NOMO-1 treated with dmso at 0.1 percent for 144 hours (cell line): Measurements from ENCODE around the gene ULK2.
"Not testable (repeated sequence)": the region's sequence is repeated elsewhere in the genome, so short reads cannot be mapped to it uniquely, and the experiment has no call there.

Experiments
- DNase-seq: peaks from one replicate; lab custom pipeline; 2025; ENCODE audit not compliant: unreplicated experiment; lab: John Stamatoyannopoulos, UW

Gene ULK2

GRCh38 chr17:19768046-19768782 is 99.5 kb downstream of the ULK2 start:
- DNase-seq = no peak

DNA sequence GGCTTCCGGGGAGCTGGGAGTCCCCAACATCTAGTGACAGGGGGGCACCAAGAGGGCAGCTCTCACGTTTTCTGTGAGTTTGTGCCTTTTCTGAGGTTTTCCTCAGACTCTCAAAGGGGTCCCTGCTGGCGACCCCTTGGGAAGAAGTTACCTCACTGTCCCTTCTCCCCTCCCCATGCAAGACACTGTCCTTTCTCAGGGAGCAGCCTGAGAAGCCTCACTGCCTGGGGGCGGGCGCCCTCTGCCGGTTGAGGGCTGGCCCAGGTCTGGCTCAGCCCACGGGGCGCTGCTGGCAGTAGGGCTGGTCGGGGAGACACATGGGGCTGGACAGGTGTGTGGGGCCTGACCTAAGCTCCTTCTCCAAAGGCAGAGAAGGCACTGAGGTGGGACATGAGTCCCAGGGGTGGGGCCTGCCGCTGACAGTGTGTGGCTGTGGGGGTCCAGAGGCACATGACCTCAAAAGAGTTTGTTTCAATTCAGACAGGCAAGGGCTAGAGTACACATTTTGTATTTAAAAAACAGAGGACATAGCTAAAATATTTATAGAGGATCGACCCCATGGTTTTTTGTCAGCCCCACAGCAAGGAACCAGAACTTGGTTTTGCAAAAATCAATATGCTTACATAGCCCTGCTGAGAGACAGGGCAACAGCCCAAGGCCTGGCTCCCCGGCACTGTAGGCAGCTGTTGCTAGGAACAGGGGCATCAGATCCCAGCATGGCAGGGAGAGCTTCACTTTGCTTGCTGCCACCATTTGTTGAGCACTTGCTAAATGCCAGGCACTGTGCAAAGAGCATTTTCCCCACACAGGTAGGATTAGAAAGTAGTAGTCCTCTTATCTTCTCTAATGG is 101.1 kb downstream of the ULK2 start:
- peak; percentile 42 for DNase-seq

DNA sequence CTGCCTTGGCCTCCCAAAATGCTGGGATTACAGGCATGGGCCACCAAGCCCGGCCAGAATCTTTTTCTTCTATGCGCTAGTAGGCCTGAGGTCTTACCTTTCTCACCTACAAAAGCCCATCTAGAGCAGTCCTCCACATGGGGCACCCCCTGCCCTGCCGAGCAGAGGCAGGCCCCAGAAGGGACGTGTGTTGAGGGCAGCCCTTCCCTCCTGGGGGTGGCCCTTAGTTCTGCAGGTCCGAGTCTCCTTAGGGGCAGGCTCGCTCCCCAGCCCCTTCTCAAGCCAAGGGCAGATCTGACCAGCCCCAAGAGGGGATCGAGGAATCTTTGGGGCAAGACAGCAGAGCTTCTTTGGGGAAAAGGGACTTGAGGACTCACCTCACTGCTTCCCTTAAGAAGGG is 101.7 kb downstream of the ULK2 start:
- DNase-seq = no peak

GRCh38 chr17:19763991-19764390 is 103.7 kb downstream of the ULK2 start:
- not testable (repeated sequence) for DNase-seq

DNA sequence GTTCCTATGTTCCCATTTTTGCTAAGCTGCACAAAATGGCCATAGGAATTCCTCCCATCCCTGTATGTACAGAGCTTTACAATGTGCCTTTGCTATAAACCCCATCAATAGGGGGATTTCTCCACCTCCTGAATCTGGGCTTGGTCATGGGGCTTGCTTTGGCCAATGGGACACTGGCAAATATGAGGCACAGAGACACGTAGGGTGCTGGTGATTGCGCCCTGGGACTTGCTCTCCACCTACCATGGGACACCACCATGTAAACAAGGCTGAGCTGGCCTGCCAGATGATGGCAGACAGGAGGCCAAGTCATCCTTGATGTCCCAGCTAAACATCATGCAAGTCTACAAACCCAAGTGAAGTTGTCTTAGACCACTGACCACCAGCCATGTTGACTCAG is 104.3 kb downstream of the ULK2 start:
- no peak for DNase-seq

DNA sequence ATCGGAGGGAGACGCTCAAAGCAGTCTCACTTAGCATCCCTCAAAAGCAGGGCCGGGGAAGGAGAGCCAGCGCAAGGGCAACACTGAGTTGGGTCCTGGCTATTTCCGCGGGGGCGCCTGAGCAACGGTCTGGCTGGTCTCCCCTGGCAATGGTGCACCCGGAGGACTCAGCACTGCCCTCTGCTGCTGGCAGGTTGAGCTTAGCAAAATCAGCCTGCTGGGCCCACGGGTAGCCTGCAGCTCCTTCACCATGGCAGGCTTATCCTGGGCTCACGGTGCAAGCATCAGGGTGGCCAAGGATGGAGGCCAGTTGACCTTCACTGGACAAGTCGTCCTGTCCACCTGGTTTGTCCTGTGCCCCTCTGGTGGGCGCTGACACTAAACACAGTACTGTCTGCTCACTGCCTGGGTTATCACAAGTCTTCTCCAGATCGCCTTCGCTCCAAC is 105.2 kb downstream of the ULK2 start:
- peak; percentile 46 for DNase-seq

- no peak for DNase-seq
Measured at GRCh38 chr17:19760746-19761145, 107.0 kb downstream of the ULK2 start.

DNA sequence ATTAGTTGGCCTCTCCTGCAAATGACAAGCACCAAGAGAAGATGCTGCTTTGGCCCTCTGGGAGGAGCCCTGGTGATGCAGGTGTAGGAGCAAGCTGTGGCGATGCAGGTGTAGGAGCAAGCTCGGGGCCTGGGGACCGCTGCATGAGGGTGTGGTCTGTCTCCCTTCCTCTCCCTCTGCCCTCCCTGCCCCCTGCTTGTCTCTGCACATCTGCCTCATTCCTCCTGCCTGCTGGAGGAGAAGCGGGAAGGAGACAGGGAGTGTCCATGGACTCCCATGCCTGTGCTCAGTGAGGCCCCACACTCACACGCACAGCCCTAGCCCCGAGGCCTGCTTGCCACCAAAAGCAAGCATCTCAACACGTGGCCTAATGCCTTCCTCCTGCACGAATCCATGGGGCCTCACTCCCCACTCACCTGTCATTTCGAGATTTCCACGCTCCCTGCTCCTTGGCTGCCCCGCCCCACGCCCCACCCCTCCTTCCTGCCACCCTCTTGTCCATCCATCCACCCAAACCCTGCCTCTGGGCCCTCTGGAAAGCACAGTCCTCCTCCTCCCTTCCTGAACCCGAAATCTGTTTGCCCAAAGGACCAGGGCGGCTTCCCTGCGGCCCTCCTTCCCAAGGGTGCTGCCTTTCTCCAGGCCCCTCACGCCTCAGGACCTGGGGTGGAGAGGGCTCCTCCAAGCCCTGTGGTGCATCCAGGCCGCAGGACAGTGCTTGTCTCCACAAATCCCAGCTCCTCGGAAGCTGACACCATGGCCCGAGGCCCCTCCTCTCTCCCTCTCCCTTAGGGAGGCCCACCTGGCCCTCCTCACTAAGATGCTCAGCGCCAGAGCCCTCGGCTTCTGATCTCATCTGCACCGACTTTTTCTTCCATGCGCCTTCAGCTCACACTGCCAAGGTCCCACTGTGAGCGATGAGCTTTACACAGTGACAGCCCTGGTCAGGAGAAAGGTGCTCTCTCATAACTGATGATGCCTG is 107.9 kb downstream of the ULK2 start:
- no peak for DNase-seq

DNA sequence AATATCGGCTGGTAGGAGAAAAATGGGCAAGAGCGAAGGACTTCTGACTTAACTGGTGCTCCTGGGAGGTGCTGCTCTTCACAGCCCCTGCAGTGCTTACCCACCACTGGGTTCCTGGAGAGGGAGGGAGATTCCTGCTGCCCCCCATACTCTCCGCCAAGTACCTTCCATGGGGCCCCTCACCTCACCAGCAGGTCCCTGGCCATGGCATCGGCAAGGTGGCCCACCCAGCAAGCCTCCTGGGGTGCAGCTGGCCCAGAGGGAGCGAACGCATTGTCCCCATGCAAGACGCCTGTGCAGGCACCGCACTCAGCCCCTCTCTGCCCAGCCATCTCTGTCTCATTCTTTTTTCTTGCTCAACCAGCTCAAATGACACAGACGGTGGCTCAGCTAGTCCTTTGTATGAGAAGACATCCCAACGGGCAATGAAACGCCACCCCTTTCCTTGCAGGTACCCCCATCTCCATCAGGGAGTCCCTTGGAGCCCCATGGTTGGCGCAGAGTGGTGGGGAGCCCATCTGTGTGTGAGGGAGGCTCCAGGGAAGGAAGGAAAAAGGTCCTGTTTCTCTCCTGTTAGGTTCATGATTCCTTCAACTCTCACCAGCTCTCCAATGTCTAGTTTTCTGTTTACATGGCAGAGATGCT is 110.1 kb downstream of the ULK2 start:
- no peak for DNase-seq

- no peak for DNase-seq
Measured at GRCh38 chr17:19756546-19756945, 111.2 kb downstream of the ULK2 start.

DNA sequence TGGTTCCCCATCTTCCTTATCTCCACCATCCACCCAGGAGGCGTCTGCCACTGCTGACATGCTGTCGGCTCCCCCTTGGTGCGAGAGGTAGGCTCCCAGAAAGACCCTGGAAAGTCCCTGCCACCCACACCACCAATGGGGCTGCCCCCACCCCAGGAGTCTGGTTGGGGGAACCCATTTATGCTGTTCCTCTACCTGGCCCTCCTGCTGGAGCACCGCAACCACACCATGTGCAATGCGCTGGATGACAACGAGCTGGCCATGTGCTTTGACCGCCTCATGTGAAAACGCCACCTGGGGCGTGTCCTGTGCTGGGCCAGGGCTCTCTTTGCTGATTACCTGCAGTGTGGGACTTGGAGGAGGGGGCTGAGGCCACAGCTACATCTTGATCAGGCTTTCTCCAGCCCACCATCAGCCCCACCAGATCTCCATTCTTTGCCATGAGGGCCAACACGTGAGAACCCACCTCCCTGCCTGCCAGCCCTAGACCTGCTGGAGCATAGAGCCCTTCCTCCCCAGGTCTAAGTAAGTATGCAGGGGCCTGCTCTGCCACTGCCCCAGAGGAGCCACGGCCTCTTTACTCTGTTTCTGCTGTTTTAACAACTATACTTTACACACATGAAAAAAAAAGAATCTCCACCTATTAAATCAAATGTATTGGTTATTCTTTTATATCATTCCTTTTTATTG is 111.8 kb downstream of the ULK2 start:
- DNase-seq = no peak

DNA sequence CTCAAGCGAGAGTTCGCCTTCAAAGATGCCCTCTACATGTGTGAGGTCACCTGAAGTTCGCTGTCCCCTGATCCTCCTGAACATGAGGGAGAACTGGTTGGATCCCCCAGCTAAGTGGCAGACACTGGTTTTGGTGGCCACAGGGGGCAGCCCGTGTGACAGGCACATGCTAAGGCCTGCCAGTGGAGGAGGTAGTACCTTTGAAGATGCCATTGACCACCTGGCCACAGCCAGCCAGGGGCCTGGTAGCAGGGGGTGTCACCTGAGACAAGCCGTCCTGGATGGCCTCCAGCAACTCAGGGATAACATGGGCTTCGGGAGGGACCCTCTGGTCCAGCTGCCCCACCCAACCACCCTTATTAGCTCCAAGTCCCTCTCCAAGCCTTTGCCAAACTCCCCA is 112.3 kb downstream of the ULK2 start:
- no peak for DNase-seq

DNA sequence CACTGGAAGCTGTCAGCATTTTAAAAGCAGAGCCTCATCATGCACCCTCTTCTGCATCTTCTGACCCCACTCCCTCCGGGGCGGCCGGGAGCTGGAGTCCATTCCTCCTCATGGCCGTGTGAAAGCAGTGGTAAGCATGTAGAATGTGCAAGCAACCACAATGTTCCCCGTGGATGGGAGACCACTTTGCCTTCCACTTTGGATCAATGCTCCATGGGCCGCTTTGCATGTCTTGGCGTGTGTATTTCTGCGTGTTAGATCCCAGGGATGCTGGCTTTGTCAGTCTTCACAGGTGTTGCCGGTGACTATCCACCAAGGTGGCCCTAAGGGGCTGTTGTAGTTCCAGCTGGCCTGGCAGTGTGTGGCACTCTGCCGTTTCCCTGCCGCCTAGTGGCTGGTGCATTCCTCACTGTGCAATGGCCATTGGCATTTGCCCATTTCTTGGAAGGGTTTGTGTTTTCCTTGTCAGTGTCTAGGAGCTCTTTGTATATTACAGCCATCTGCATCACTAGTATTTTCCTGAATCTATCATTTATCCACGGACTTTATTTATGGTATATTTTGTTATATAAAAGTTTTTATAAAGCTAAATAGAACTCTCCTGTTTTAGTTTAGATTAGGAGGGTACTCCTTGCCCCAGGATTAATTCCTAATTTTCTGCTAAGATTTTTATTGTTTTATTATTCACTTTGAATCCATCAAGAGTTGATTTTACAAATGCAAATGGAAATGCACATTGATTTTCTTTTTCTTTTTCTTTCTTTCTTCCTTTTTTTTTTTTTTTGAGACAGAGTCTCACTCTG is 113.9 kb downstream of the ULK2 start:
- no peak for DNase-seq

- peak; percentile 58 for DNase-seq
Measured at GRCh38 chr17:19753051-19753509, 114.7 kb downstream of the ULK2 start.

DNA sequence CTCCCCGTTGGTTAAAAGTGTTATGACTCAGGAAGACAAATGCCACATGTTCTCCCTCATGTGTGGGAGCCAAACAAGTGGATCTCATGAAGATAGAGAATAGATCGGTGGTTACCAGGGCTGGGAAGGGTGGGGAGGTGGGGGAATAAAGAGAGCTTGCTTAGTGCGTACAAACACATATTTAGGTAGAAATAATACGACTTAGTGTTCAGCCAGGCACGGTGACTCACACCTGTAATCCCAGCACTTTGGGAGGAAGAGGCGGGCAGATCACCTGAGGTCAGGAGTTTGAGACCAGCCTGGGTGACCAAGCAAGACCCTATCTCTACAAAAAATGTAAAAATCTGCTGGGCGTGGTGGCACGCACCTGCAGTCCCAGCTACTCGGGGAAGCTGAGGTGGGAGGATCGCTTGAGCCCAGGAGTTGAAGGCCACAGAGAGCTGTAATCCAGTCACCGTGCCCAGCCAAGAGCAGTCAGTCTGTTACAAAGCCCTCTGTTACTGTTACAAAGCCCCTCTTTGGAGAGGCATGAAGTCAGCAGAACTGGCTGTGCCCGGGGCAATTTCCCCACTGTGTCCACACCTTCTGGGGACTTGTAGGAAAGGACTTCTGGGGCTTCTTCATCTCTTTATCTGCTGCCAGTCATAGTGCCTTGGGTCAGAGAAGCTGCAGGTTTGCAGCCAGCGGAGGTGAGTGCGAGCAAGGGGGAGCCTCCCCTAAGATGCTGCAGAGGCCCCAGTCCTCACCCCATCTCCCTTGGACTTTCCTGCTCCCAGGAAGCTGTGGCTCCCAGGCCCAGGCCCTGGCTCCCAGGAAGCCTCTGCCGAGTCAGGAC is 115.3 kb downstream of the ULK2 start:
- no peak for DNase-seq

- no peak for DNase-seq
Measured at GRCh38 chr17:19750835-19751234, 116.9 kb downstream of the ULK2 start.

DNA sequence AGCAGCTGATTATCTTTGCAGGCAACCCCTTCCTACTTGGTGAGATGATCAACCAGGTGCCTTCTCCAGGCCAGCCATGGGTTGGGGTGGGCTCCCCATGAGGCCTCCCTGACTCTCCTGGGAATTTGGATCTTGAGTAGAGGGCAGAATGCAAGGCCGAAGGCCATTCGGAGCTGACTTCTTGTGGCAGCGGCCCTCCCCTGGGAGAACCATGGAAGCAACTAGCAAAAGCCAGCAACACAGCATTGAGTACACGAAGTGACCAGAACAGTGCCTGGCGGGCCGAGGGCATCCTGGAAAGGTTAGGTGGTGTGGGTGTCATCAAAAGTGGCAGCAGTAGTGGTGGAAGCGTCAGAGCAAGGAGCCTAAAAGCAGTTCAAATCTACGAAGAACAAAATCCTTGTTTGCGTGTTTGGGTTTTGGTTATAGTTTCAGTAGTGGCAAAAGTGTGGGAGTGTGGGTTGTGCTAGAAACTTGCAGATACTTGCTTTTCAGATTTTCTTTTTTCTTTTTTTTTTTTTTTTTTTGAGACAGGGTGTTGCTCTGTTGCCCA is 117.6 kb downstream of the ULK2 start:
- no peak for DNase-seq

DNA sequence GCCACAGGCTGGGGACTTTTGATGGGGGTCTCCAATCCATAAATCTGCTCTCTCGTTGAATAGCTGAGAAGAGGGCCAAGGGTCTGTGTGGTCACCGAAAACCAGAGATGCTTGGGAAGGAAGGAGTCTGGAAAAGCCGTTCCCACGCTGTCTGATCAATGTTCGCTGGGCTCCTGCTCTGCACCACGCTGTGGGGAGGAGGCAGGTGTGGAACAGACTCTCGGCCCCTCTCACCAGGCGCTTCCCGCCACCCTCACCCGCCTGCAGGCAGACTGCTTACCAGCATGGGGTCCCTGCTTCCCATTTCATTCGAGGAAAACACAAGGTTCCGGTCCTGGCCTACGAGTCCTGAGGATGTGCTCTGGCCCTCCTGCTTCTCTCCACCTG is 118.9 kb downstream of the ULK2 start:
- no peak for DNase-seq
